Ishikawa (cell line): ENCODE data around the gene AGK.

Experiments used
- CEBPB ChIP-seq: IDR thresholded peaks from 2 replicates; pipeline ENCODE4 v1.6.1; 2012
- EGR1 ChIP-seq: IDR thresholded peaks from 2 replicates; pipeline ENCODE4 v1.6.1; 2012
- EP300 ChIP-seq: IDR thresholded peaks from 2 replicates; pipeline ENCODE4 v1.6.1; 2012; ENCODE audit warnings: borderline replicate concordance
- FOXM1 ChIP-seq: IDR thresholded peaks from 2 replicates; pipeline ENCODE4 v1.6.1; 2012; ENCODE audit warnings: low read depth, borderline replicate concordance
- NFIC ChIP-seq: IDR thresholded peaks from 2 replicates; pipeline ENCODE4 v1.6.1; 2012
- RAD21 ChIP-seq: IDR thresholded peaks from 2 replicates; pipeline ENCODE4 v1.6.1; 2012; ENCODE audit warnings: low read depth
- TAF1 ChIP-seq: IDR thresholded peaks from 2 replicates; pipeline ENCODE4 v1.6.1; 2012; ENCODE audit warnings: low read depth, mild to moderate bottlenecking
- TCF12 ChIP-seq: IDR thresholded peaks from 2 replicates; pipeline ENCODE4 v1.6.1; 2012; ENCODE audit warnings: low read depth
- YY1 ChIP-seq: IDR thresholded peaks from 2 replicates; pipeline ENCODE4 v1.6.1; 2012; ENCODE audit warnings: low read depth
- ZBTB7A ChIP-seq: IDR thresholded peaks from 2 replicates; pipeline ENCODE4 v1.6.1; 2012; ENCODE audit warnings: low read depth
- TF ChIP-seq, protein P1 (sequence below): IDR thresholded peaks from 2 replicates; pipeline ENCODE4 v1.6.1; 2012

DNA sequence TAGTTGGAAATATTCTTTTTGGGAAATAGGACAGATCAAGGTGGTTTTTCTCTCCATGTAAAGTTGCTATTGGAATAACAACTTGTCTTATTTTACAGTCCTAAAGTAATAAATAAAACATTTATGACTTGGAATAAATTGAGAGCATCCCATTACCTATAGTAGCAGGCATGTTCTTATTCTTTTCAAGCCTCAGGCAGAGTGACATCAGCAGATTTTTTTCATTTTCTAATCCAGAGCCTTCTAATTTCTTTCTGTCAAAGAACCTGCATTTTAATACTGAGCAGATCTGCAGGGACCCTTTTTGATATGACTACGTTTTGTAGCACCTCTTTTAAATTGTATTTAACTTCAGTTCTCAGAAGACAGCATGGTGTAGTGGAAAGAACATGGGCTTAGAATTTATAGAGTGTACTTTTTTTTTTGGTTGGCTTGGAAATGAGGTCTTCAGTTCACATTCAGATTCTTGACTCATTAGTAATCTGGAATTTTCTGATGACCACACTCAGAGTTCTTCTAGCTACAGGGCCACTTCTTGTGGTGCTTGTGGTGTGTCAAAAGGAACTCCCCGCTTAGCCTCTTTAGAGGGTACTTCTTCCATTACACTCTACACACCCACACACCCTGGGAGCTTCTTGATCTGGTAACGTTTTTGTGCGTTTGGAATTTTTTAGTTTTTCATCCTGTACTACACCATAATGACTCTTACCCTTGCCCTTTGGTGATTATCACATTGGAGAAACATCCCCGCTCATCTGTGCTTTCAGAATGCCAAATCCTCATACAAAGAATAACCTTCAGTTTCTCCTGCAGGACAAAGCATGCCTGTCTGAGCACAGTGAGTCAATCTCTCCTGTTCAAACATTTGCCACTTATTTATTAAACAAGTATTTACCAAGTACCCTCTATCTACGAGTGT is 34.6 kb downstream of the AGK start:
- TF ChIP-seq TCF12: no peak
- TF ChIP-seq TAF1: no peak
- no peak for TF ChIP-seq EP300
- TF ChIP-seq RAD21: no peak
- TF ChIP-seq, protein P1, sequence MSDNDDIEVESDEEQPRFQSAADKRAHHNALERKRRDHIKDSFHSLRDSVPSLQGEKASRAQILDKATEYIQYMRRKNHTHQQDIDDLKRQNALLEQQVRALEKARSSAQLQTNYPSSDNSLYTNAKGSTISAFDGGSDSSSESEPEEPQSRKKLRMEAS: no peak
- no peak for TF ChIP-seq FOXM1
- TF ChIP-seq NFIC: no peak
- TF ChIP-seq ZBTB7A: no peak
- no peak for TF ChIP-seq EGR1
- no peak for TF ChIP-seq CEBPB
- TF ChIP-seq YY1: no peak
